Mesothelial cell of epicardium (in vitro differentiated cells): ENCODE results near the gene MYPN. TPM values are rescaled to one million over a fixed set of nuclear protein-coding genes. Genes with fewer than 3 reads are reported as not detected.

Source experiments
- DNase-seq, 2 experiments: peaks; one replicate each; pipeline ENCODE4 v3.0.0; 2021; ENCODE audit warnings: low spot score in 2 of 2; ENCODE audit not compliant: unreplicated experiment in 2 of 2
- H3K27ac Mint-ChIP-seq: 2 replicates; pipeline ENCODE4 v1.8.0; 2021; ENCODE audit warnings: mixed read lengths
- H3K27me3 Mint-ChIP-seq: 2 replicates; pipeline ENCODE4 v1.8.0; 2021; ENCODE audit warnings: low read depth, mixed read lengths
- H3K36me3 Mint-ChIP-seq: 2 replicates; pipeline ENCODE4 v1.8.0; 2021; ENCODE audit warnings: mixed read lengths
- H3K4me1 Mint-ChIP-seq: 2 replicates; pipeline ENCODE4 v1.8.0; 2021; ENCODE audit warnings: mixed read lengths
- H3K4me3 Mint-ChIP-seq: 2 replicates; pipeline ENCODE4 v1.8.0; 2021; ENCODE audit warnings: mild to moderate bottlenecking, moderate library complexity, mixed read lengths
- H3K9me3 Mint-ChIP-seq: 2 replicates; pipeline ENCODE4 v1.8.0; 2021; ENCODE audit warnings: mixed read lengths
- CTCF ChIP-seq: fragments of 200-600 bp; sonication (generic); IDR thresholded peaks from one replicate; pipeline ENCODE4 v1.5.0; 2021; ENCODE audit warnings: antibody characterized with exemption; ENCODE audit not compliant: unreplicated experiment
- total RNA-seq: library from RNA; stranded (reverse); gene quantifications from 3 replicates; pipeline ENCODE4 v1.2.1, GENCODE V29; 2021

Gene MYPN
- total RNA-seq, 1 donor from 2014 or later = not detected

GRCh38 chr10:68166871-68167585, 57.7 kb downstream of the MYPN start:
- Mint-ChIP-seq H3K27ac (no peak overlapping the region), H3K27me3 (no peaks in the 10 kb centered on the region), H3K36me3 (no peaks in the 10 kb centered on the region), H3K4me1 (no peaks in the 10 kb centered on the region), H3K4me3 (no peak overlapping the region), H3K9me3 (peaks cover 3% of the 10 kb centered on the region)
- DNase-seq = no peak
- no peak for TF ChIP-seq CTCF

- H3K9me3 Mint-ChIP-seq = peaks cover 3% of the 10 kb centered on the region
- H3K4me3 Mint-ChIP-seq = no peak overlapping the region
- H3K36me3 Mint-ChIP-seq = no peaks in the 10 kb centered on the region
- no peak for DNase-seq
- H3K27ac Mint-ChIP-seq = no peak overlapping the region
- TF ChIP-seq CTCF = no peak
- H3K4me1 Mint-ChIP-seq = no peaks in the 10 kb centered on the region
- H3K27me3 Mint-ChIP-seq = no peaks in the 10 kb centered on the region
These were observed 58.4 kb downstream of the MYPN start for GRCh38 chr10:68167586-68168189.

DNA sequence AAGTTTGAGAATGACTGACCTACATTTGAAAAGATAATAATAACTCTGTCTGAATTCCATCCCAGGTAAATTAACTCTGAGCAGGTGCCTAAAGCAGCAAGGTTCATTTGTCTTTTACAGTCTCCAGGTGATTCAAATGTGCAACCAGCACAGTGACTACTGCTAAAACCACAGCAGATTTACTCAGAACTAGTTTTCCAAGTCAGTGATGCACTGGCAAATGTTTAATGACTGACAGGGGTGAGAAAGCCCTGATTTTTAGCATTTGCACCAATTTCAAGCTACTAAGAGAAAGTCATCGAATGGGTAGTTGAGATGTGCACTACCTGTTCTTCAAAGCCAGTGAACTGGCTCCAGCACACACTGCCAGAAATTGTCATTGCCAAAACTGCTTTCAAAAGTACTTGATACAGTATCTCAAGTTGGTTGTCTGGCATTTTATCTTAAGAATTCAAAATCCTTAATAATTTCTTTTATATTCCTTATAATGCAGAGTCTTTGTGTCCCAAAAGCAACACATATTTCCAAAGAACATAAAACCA, 62.3 kb downstream of the MYPN start:
- Mint-ChIP-seq H3K27me3 (no peaks in the 10 kb centered on the region), H3K9me3 (peaks cover 3% of the 10 kb centered on the region), H3K36me3 (no peaks in the 10 kb centered on the region), H3K4me3 (no peak overlapping the region), H3K4me1 (no peaks in the 10 kb centered on the region), H3K27ac (no peak overlapping the region)
- no peak for DNase-seq
- no peak for TF ChIP-seq CTCF

DNA sequence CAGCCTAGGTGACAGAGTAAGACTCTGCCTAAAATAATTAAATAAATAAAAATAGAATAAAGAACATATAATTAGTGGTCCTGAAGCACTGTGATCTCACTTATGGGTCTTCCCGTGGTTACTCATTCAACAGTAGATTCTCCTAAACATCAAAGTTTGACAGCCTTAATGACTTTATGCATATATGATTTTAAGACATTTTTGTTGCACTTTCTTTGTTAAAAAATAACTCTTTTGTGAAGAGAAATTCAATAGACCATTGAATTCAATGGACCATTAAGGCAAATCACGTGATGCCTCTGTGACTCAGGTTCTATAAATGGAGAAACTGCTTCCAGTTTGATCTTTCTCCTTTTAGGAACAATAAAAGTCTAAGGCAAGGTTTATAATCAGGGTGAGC, 63.0 kb downstream of the MYPN start:
- H3K27ac Mint-ChIP-seq = no peak overlapping the region
- no peak for DNase-seq
- H3K4me1 Mint-ChIP-seq = no peaks in the 10 kb centered on the region
- TF ChIP-seq CTCF = no peak
- H3K27me3 Mint-ChIP-seq = no peaks in the 10 kb centered on the region
- peaks cover 3% of the 10 kb centered on the region for H3K9me3 Mint-ChIP-seq
- H3K4me3 Mint-ChIP-seq = no peak overlapping the region
- no peaks in the 10 kb centered on the region for H3K36me3 Mint-ChIP-seq

- Mint-ChIP-seq H3K9me3 (no peaks in the 10 kb centered on the region), H3K27ac (no peak overlapping the region), H3K27me3 (no peaks in the 10 kb centered on the region), H3K36me3 (no peaks in the 10 kb centered on the region), H3K4me1 (no peaks in the 10 kb centered on the region), H3K4me3 (no peak overlapping the region)
- DNase-seq = no peak
- TF ChIP-seq CTCF = no peak
These were observed 66.7 kb downstream of the MYPN start for GRCh38 chr10:68175949-68176348.
